Neural progenitor cell (in vitro differentiated cells): ENCODE results near the gene PCDHA7.
A peak's percentile ranks its signal among the peaks of the same experiment; 100 is the strongest.
"Not testable (repeated sequence)": the region's sequence is repeated elsewhere in the genome, so short reads cannot be mapped to it uniquely, and the experiment has no call there.

ENCODE experiments used
- CTCF ChIP-seq: fragments of 200-600 bp; sonication (generic); IDR thresholded peaks from 2 replicates; pipeline ENCODE4 v1.5.1; 2017; ENCODE audit warnings: antibody characterized with exemption, mild to moderate bottlenecking
- EZH2phosphoT487 ChIP-seq: fragments of 200-600 bp; sonication (generic); IDR thresholded peaks from 2 replicates; pipeline ENCODE4 v1.6.1; 2017; ENCODE audit warnings: antibody characterized with exemption

GRCh38 chr5:140848139-140849102 is 14.4 kb downstream of the PCDHA7 start, which contains the start of gene PCDHA9:
- TF ChIP-seq CTCF = peak; percentile 9
- not testable (repeated sequence) for TF ChIP-seq EZH2phosphoT487
